Hepatic stellate cell (primary cell): Measurements from ENCODE around the gene SLC8A1.

Experiments used
- DNase-seq: peaks from one replicate; pipeline ENCODE4 v3.0.0; 2011; ENCODE audit warnings: low spot score

The SLC8A1 gene

GRCh38 chr2:40353231-40353630, 98.7 kb downstream of the SLC8A1 start:
- DNase-seq = no peak

- DNase-seq = no peak
Observed at GRCh38 chr2:40352703-40353099, 99.2 kb downstream of the SLC8A1 start.

GRCh38 chr2:40352041-40352702, 99.7 kb downstream of the SLC8A1 start:
- DNase-seq = no peak

GRCh38 chr2:40348665-40349064, 103.2 kb downstream of the SLC8A1 start:
- DNase-seq = peak; percentile 37

- DNase-seq = no peak
Observed at GRCh38 chr2:40348038-40348437, 103.9 kb downstream of the SLC8A1 start.

- no peak for DNase-seq
Observed at GRCh38 chr2:40346535-40347354, 105.1 kb downstream of the SLC8A1 start.

GRCh38 chr2:40344364-40344763, 107.5 kb downstream of the SLC8A1 start:
- no peak for DNase-seq

GRCh38 chr2:40343902-40344301, 108.0 kb downstream of the SLC8A1 start:
- peak; percentile 12 for DNase-seq

GRCh38 chr2:40341198-40341597, 110.7 kb downstream of the SLC8A1 start:
- no peak for DNase-seq

- no peak for DNase-seq
Observed at GRCh38 chr2:40339026-40339425, 112.9 kb downstream of the SLC8A1 start.

GRCh38 chr2:40332191-40332826, 119.6 kb downstream of the SLC8A1 start:
- peak; percentile 15 for DNase-seq

- DNase-seq = no peak
Observed at GRCh38 chr2:40330096-40330495, 121.8 kb downstream of the SLC8A1 start.

GRCh38 chr2:40329739-40330030, 122.2 kb downstream of the SLC8A1 start:
- no peak for DNase-seq

GRCh38 chr2:40325116-40325515, 126.8 kb downstream of the SLC8A1 start:
- DNase-seq = no peak

GRCh38 chr2:40324656-40325055, 127.2 kb downstream of the SLC8A1 start:
- no peak for DNase-seq

- no peak for DNase-seq
Observed at GRCh38 chr2:40321822-40322221, 130.1 kb downstream of the SLC8A1 start.

- no peak for DNase-seq
Observed at GRCh38 chr2:40321016-40321623, 130.8 kb downstream of the SLC8A1 start.

- no peak for DNase-seq
Observed at GRCh38 chr2:40318921-40319320, 133.0 kb downstream of the SLC8A1 start.

GRCh38 chr2:40317761-40318160, 134.1 kb downstream of the SLC8A1 start:
- no peak for DNase-seq

GRCh38 chr2:40317046-40317445, 134.8 kb downstream of the SLC8A1 start:
- DNase-seq = no peak

- DNase-seq = no peak
Observed at GRCh38 chr2:40316620-40317019, 135.3 kb downstream of the SLC8A1 start.

GRCh38 chr2:40315683-40316082, 136.2 kb downstream of the SLC8A1 start:
- DNase-seq = no peak

- no peak for DNase-seq
Observed at GRCh38 chr2:40311026-40311425, 140.9 kb downstream of the SLC8A1 start.
